HUDEP-2 (cell line): ENCODE data around the gene RAMP1.
A peak's percentile ranks its signal among the peaks of the same experiment; 100 is the strongest.

ENCODE experiments used
- DNase-seq, 76 experiments: peaks; one replicate each; lab custom pipeline; 2025; ENCODE audit not compliant: unreplicated experiment in 76 of 76; lab: John Stamatoyannopoulos, UW

Gene RAMP1

GRCh38 chr2:237912271-237913192, 53.1 kb downstream of the RAMP1 start:
- no peak for DNase-seq

- no peak for DNase-seq
Measured at GRCh38 chr2:237913193-237913917, 53.9 kb downstream of the RAMP1 start.

GRCh38 chr2:237915576-237915975, 56.2 kb downstream of the RAMP1 start:
- no peak for DNase-seq

GRCh38 chr2:237916296-237916695, 56.9 kb downstream of the RAMP1 start:
- no peak for DNase-seq

GRCh38 chr2:237917696-237918374, 58.4 kb downstream of the RAMP1 start:
- no peak for DNase-seq

- no peak for DNase-seq
Measured at GRCh38 chr2:237919593-237919992, 60.2 kb downstream of the RAMP1 start.

- no peak for DNase-seq
Measured at GRCh38 chr2:237920673-237921072, 61.2 kb downstream of the RAMP1 start.

GRCh38 chr2:237921967-237922492, 62.6 kb downstream of the RAMP1 start:
- no peak for DNase-seq

- DNase-seq: no peak
Measured at GRCh38 chr2:237922641-237923361, 63.4 kb downstream of the RAMP1 start.

GRCh38 chr2:237923481-237924163, 64.2 kb downstream of the RAMP1 start:
- DNase-seq: peak in 67 of 76 experiments; percentile 4 to 80 (median 64)

GRCh38 chr2:237924164-237924534, 64.7 kb downstream of the RAMP1 start:
- DNase-seq: no peak

GRCh38 chr2:237927135-237927534, 67.7 kb downstream of the RAMP1 start:
- DNase-seq: no peak

- no peak for DNase-seq
Measured at GRCh38 chr2:237927986-237928385, 68.6 kb downstream of the RAMP1 start.

- DNase-seq: no peak
Measured at GRCh38 chr2:237929979-237930378, 70.6 kb downstream of the RAMP1 start.

- DNase-seq: no peak
Measured at GRCh38 chr2:237931205-237931721, 71.8 kb downstream of the RAMP1 start.

GRCh38 chr2:237932731-237933131, 73.3 kb downstream of the RAMP1 start:
- no peak for DNase-seq

GRCh38 chr2:237934186-237934585, 74.8 kb downstream of the RAMP1 start:
- DNase-seq: no peak

- DNase-seq: no peak
Measured at GRCh38 chr2:237935740-237936452, 76.5 kb downstream of the RAMP1 start.

- DNase-seq: no peak
Measured at GRCh38 chr2:237939251-237939650, 79.8 kb downstream of the RAMP1 start.
